Neural progenitor cell (in vitro differentiated cells): ENCODE measurements around the gene LBR. TPM values are rescaled to one million over a fixed set of nuclear protein-coding genes. Genes with fewer than 3 reads are reported as not detected.

ENCODE experiments used
- DNase-seq: peaks from one replicate; pipeline ENCODE4 v3.0.0-alpha.2; 2016; ENCODE audit warnings: low spot score
- H2AFZ ChIP-seq: fragments of 200-600 bp; sonication (generic); replicated peaks from 2 replicates; pipeline ENCODE4 v1.6.1; 2016; ENCODE audit warnings: antibody characterized with exemption
- H3F3A ChIP-seq: fragments of 200-600 bp; sonication (generic); 2 replicates; pipeline ENCODE4 v1.6.1; 2016; ENCODE audit warnings: antibody characterized with exemption, low read depth
- H3K27ac ChIP-seq: fragments of 200-600 bp; sonication (generic); 2 replicates; pipeline ENCODE4 v1.5.1; 2016; ENCODE audit warnings: mild to moderate bottlenecking
- H3K27me3 ChIP-seq: fragments of 200-600 bp; sonication (generic); 2 replicates; pipeline ENCODE4 v1.6.1; 2016; ENCODE audit warnings: mild to moderate bottlenecking, moderate library complexity
- H3K36me3 ChIP-seq: fragments of 200-600 bp; sonication (generic); 2 replicates; pipeline ENCODE4 v1.5.1; 2016
- H3K4me1 ChIP-seq: fragments of 200-600 bp; sonication (generic); 2 replicates; pipeline ENCODE4 v1.6.1; 2016; ENCODE audit warnings: mixed run types
- H3K4me2 ChIP-seq: fragments of 200-600 bp; sonication (generic); 2 replicates; pipeline ENCODE4 v1.6.1; 2016
- H3K4me3 ChIP-seq: fragments of 200-600 bp; sonication (generic); 2 replicates; pipeline ENCODE4 v1.5.1; 2016
- H3K79me2 ChIP-seq: fragments of 200-600 bp; sonication (generic); 2 replicates; pipeline ENCODE4 v1.6.1; 2016; ENCODE audit warnings: low read depth
- H3K9ac ChIP-seq: fragments of 200-600 bp; sonication (generic); 2 replicates; pipeline ENCODE4 v1.6.1; 2016
- H3K9me3 ChIP-seq: fragments of 200-600 bp; sonication (generic); 2 replicates; pipeline ENCODE4 v1.5.1; 2016; ENCODE audit warnings: low read depth
- H4K20me1 ChIP-seq: fragments of 200-600 bp; sonication (generic); 2 replicates; pipeline ENCODE4 v1.6.1; 2016; ENCODE audit warnings: low read depth
- H3K27ac Mint-ChIP-seq: 3 replicates; pipeline ENCODE4 v1.8.0; 2021; ENCODE audit warnings: mixed read lengths
- H3K27me3 Mint-ChIP-seq: 2 replicates; pipeline ENCODE4 v1.8.0; 2022; ENCODE audit warnings: low read depth, mild to moderate bottlenecking, inconsistent platforms, moderate library complexity, mixed read lengths; ENCODE audit not compliant: insufficient read depth
- H3K36me3 Mint-ChIP-seq: 3 replicates; pipeline ENCODE4 v1.8.0; 2021; ENCODE audit warnings: mixed read lengths
- H3K4me1 Mint-ChIP-seq: 3 replicates; pipeline ENCODE4 v1.8.0; 2021; ENCODE audit warnings: mixed read lengths
- H3K4me3 Mint-ChIP-seq: 3 replicates; pipeline ENCODE4 v1.8.0; 2021; ENCODE audit warnings: mild to moderate bottlenecking, moderate library complexity, mixed read lengths
- H3K9me3 Mint-ChIP-seq: 3 replicates; pipeline ENCODE4 v1.8.0; 2020; ENCODE audit warnings: mixed read lengths
- EZH2 ChIP-seq: fragments of 200-600 bp; sonication (generic); IDR thresholded peaks from 2 replicates; pipeline ENCODE4 v1.6.1; 2017; ENCODE audit warnings: antibody characterized with exemption, mild to moderate bottlenecking, moderate library complexity
- EZH2phosphoT487 ChIP-seq: fragments of 200-600 bp; sonication (generic); IDR thresholded peaks from 2 replicates; pipeline ENCODE4 v1.6.1; 2017; ENCODE audit warnings: antibody characterized with exemption
- total RNA-seq: library from RNA; depleted of rRNA; stranded (reverse); fragments of >200 nt; gene quantifications from 2 replicates; pipeline ENCODE4 v1.2.3, GENCODE V29; 2015; ENCODE audit warnings: low replicate concordance
- TF ChIP-seq, protein P1 (sequence below): fragments of 200-600 bp; sonication (generic); IDR thresholded peaks from 2 replicates; pipeline ENCODE4 v1.5.1; 2017; ENCODE audit warnings: antibody characterized with exemption, mild to moderate bottlenecking

LBR gene
- total RNA-seq, 1 donor from 2014 or later, result 171 TPM

DNA sequence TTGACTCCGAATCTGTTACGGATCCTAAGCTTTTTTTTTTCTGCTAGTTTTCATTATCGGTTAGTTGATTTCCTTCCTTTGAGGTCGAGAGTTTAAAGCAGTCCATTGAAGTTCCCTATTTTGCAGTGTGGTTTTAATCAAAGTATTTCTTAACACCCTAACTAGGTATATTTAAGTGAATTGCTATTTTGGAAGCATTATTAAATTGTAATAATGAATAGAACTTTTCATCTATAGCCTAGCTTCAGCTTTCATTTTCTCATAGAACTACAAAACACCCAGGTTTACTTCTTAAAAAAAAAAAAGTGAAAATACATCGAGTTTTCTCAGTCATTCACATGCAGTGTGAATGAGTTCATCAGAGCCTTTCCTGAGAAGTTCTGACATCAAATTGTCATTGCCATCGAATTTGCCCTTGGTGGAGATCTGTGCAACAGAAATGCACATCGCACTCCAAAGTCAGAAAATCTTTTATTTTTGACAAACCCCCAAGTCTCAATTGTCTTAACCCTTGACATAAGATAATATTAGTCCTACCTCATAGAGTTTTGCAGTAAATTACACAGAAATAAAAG lies 1.1 kb upstream of the LBR start:
- Histone ChIP-seq H3K4me1 (peaks cover 18% of the 10 kb centered on the region), H3K27me3 (peaks cover 8% of the 10 kb centered on the region), H3K4me2 (peak overlapping the region; percentile 91), H3K27ac (peak overlapping the region; percentile 86), H3K9me3 (peaks cover 4% of the 10 kb centered on the region), H3F3A (peaks cover 12% of the 10 kb centered on the region), H3K9ac (no peak overlapping the region), H3K4me3 (peak overlapping the region; percentile 86), H3K36me3 (no peaks in the 10 kb centered on the region), H2AFZ (peak overlapping the region; percentile 88), H4K20me1 (peaks cover 37% of the 10 kb centered on the region), H3K79me2 (peaks cover 38% of the 10 kb centered on the region)
- no peak for DNase-seq
- peak overlapping the region; percentile 94 for H3K27ac Mint-ChIP-seq
- H3K9me3 Mint-ChIP-seq, result peaks cover 12% of the 10 kb centered on the region
- H3K27me3 Mint-ChIP-seq, result peaks cover 12% of the 10 kb centered on the region
- H3K36me3 Mint-ChIP-seq, result no peaks in the 10 kb centered on the region
- TF ChIP-seq EZH2 (no peak), EZH2phosphoT487 (no peak)
- TF ChIP-seq, protein P1, sequence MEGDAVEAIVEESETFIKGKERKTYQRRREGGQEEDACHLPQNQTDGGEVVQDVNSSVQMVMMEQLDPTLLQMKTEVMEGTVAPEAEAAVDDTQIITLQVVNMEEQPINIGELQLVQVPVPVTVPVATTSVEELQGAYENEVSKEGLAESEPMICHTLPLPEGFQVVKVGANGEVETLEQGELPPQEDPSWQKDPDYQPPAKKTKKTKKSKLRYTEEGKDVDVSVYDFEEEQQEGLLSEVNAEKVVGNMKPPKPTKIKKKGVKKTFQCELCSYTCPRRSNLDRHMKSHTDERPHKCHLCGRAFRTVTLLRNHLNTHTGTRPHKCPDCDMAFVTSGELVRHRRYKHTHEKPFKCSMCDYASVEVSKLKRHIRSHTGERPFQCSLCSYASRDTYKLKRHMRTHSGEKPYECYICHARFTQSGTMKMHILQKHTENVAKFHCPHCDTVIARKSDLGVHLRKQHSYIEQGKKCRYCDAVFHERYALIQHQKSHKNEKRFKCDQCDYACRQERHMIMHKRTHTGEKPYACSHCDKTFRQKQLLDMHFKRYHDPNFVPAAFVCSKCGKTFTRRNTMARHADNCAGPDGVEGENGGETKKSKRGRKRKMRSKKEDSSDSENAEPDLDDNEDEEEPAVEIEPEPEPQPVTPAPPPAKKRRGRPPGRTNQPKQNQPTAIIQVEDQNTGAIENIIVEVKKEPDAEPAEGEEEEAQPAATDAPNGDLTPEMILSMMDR, result no peak
- peaks cover 36% of the 10 kb centered on the region for H3K4me1 Mint-ChIP-seq
- H3K4me3 Mint-ChIP-seq, result peak overlapping the region; percentile 92

DNA sequence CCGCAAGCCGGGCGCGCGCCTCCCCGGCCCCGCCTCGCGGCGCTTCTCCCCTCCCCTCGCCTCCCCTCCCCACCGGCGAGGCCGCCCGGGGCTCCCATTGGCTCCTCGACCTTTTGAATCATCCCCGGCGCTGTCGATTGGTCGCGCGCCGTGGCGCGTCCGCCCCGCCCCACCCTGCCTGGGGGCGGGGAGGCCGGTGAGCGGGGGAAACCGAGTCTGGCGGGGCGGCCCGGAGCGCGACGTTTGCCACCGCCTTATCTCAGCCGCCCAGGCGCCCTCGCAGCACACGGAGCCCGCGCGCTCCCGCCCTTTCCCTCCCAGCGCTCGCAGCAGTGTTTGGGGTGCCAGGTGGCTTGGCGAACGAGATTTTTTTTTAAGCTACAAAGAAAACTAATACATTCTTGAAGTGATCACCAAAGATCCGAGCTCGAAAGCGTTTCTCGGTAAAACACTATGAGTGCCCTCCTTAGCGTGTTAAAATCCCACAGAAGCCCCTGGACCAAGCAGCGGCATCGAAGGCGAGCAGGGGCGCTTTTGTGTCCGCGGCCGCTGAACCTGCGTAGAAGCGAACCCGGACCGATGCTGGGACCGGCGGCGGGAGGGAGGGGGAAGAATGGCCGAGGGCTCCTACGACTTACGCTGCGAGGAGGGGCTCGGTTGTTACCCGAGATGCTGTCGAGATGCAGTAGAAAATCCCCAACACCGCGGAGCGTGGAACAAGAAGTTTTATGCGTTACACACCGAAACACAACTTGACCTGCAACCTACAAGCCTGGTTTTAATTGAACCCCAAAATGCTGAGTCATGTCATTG lies 436 bp upstream of the LBR start:
- Mint-ChIP-seq H3K4me1 (peaks cover 42% of the 10 kb centered on the region), H3K27me3 (peaks cover 10% of the 10 kb centered on the region)
- H3K9ac ChIP-seq, result peak overlapping the region; percentile 7

DNA sequence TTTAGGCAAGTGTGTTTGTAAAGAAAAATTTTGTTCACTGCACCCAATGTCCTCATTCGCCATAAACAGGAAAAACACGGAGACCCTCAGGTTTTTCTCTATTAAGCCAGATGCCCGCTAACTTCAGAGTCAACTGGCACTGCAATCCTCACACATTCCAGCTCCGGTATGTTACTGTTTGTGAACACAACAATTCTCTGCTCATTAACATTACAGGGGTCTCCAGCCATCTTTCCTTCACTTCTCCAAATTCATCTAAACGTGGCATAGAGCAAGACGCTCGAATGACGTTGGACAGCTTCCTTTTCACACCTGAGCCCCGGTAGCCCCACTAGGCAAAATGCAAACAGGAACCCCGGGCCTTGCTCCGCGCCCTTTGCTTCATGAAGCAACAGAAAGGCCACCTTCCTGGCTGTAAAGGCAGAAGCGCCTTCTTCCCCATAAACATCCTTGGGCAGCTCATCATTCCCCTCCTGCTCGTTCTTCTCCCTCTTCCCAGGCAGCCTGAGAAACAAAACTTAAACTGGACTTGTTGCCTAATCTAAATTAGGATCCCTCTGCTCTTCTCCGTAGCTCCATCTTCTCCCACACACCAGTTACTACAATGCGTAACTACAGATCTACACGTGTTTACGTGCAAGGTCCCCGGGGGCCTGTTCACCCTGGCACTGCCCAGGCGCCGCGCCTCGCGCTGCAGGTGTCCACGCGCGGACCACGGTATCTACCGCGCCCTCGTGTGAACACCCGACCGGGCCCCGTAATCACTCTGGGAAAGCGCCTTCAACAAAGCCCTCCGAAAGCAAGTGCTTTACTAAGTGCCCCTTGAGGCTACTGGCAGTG lies 1.2 kb downstream of the LBR start:
- Histone ChIP-seq H3K27ac (no peak overlapping the region), H3K9ac (peak overlapping the region; percentile 64), H3K27me3 (peaks cover 8% of the 10 kb centered on the region), H3K9me3 (peaks cover 4% of the 10 kb centered on the region), H2AFZ (no peak overlapping the region), H3K4me2 (peak overlapping the region; percentile 91), H3K4me1 (peaks cover 18% of the 10 kb centered on the region), H3F3A (peaks cover 12% of the 10 kb centered on the region), H3K36me3 (peaks cover 2% of the 10 kb centered on the region), H3K4me3 (peak overlapping the region; percentile 86), H4K20me1 (peaks cover 60% of the 10 kb centered on the region), H3K79me2 (peaks cover 62% of the 10 kb centered on the region)
- peaks cover 6% of the 10 kb centered on the region for H3K9me3 Mint-ChIP-seq
- H3K4me3 Mint-ChIP-seq, result peak overlapping the region; percentile 99
- H3K27me3 Mint-ChIP-seq, result peaks cover 10% of the 10 kb centered on the region
- TF ChIP-seq EZH2phosphoT487 (no peak), EZH2 (no peak)
- TF ChIP-seq, protein P1, result no peak
- H3K4me1 Mint-ChIP-seq, result peaks cover 44% of the 10 kb centered on the region
- peak; percentile 49 for DNase-seq
- H3K36me3 Mint-ChIP-seq, result peaks cover 13% of the 10 kb centered on the region
- H3K27ac Mint-ChIP-seq, result peak overlapping the region; percentile 99

More for the DNA sequence above, 436 bp upstream of the LBR start:
- no peaks in the 10 kb centered on the region for H3K36me3 Mint-ChIP-seq
- H3K27ac Mint-ChIP-seq, result peak overlapping the region; percentile 94
- peak; percentile 96 for DNase-seq
- no peaks in the 10 kb centered on the region for H3K36me3 ChIP-seq
- peaks cover 12% of the 10 kb centered on the region for H3F3A ChIP-seq
- peaks cover 4% of the 10 kb centered on the region for H3K9me3 ChIP-seq
- peaks cover 18% of the 10 kb centered on the region for H3K4me1 ChIP-seq
- H3K9me3 Mint-ChIP-seq, result peaks cover 12% of the 10 kb centered on the region
- peak overlapping the region; percentile 92 for H3K4me3 Mint-ChIP-seq
- H3K79me2 ChIP-seq, result peaks cover 45% of the 10 kb centered on the region
- peak overlapping the region; percentile 86 for H3K4me3 ChIP-seq
- H3K27ac ChIP-seq, result peak overlapping the region; percentile 86
- peak overlapping the region; percentile 91 for H3K4me2 ChIP-seq
- peaks cover 8% of the 10 kb centered on the region for H3K27me3 ChIP-seq
- H2AFZ ChIP-seq, result peak overlapping the region; percentile 88
- TF ChIP-seq, protein P1, result no peak
- TF ChIP-seq EZH2phosphoT487 (no peak), EZH2 (no peak)
- peaks cover 44% of the 10 kb centered on the region for H4K20me1 ChIP-seq
